ENCODE results near the gene LGALS9C. TPM values are rescaled to one million over a fixed set of nuclear protein-coding genes. Genes with fewer than 3 reads are reported as not detected.
A peak's percentile ranks its signal among the peaks of the same experiment; 100 is the strongest.
"Not testable (repeated sequence)": the region's sequence is repeated elsewhere in the genome, so short reads cannot be mapped to it uniquely, and the experiment has no call there.

Gene LGALS9C
- total RNA-seq, 1 experiment from 2014 or later: not detected

DNA sequence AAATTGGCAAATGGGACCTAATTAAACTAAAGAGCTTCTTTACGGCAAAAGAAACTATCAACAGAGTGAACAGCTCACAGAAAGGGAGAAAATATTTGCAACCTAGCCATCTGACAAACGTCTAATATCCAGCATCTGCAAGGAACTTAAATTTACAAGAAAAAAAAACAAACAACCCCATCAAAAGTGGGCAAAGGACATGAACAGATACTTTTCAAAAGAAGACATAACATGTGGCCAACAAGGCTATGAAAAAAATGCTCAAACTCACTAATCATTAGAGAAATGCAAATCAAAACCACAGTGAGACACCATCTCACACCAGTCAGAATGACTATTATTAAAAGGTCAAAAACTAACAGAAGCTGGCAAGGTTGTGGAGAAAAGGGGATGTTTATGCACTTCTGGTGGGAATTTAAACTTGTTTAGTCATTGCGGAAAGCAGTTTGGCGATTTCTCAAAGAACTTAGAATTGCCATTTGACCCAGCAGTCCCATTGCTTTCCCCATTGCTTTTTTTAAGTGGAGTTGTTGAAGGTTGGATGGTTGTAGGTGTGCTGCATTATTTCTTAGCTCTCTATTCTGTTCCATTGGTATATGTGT, 52.4 kb downstream of the LGALS9C start:
- peak; percentile 42 for DNase-seq (ENCODE audit: low read depth)

DNA sequence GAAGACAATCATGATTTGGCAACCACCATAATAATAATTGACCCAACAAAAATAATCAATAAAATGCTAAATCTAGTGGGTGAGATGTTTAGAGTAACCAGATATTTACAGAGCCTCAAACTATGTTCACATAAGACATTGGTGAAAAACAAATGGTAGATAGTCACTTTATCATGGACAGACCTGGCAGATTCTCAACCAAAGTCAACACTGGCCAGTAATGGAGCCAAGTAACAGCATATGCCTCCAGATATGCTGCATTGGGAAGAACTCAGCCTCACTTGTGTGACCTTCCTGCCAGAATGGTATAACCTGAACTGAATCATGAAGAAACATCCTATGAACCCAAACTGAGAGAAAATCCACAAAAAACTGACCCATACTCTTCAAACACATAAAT, 53.8 kb downstream of the LGALS9C start:
- DNase-seq (ENCODE audit: low read depth): not testable (repeated sequence)

DNA sequence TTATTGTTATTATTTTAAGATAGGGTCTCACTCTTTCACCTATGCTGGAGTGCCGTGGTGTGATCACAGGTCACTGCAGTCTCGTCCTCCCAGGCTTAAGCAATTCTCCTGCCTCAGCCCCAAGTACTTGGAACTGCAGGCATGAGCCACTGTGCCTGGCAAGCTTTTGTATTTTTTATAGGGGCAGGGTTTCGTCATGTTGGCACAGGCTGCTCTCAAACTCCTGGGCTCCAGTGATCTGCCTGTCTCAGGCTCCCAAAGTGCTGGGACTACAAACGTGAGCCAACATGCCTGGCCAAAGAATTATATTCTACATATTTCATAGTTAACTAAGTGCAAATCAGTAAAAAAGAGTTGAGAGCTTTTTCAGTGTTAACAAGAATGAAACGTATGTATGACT, 65.6 kb downstream of the LGALS9C start:
- not testable (repeated sequence) for DNase-seq (ENCODE audit: low read depth)

DNA sequence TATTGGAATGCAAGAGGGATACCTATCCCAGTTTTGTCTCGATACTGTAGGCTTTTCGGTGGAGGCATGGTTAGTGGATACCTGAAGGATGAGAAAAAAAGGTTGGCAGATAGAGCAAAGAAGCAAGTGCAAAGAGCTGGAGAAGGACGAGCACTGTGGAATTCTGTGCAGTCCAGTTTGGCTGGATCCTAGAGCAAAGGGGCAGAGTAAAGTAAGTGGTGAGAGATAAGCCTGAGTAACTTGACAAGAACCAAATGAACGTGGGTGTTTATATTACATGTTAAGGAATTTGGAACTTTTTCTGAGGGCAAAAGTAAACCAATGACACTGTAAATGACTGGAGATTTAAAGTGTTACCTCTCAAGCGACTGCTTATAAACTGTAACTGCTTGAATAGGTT, 66.3 kb downstream of the LGALS9C start:
- not testable (repeated sequence) for DNase-seq (ENCODE audit: low read depth)

Other genes starting within 250 kb of the LGALS9C start
- gene FLII, start 218.1 kb upstream of the LGALS9C start, total RNA-seq (2014; rRNA removed; shearing (Covaris generic)): 180 and 214 TPM in 2 replicates
- 13.3 and 26.4 TPM in 2 replicates for gene MIEF2, start 216.1 kb upstream of the LGALS9C start, total RNA-seq (2014; rRNA removed; shearing (Covaris generic))
- 25.2 and 49.2 TPM in 2 replicates for gene TOP3A, start 161.8 kb upstream of the LGALS9C start, total RNA-seq (2014; rRNA removed; shearing (Covaris generic))
- gene SMCR8, start 161.5 kb upstream of the LGALS9C start, total RNA-seq (2014; rRNA removed; shearing (Covaris generic)): 9.8 and 14.7 TPM in 2 replicates
- 43.2 and 50.8 TPM in 2 replicates for gene SHMT1, start 113.2 kb upstream of the LGALS9C start, total RNA-seq (2014; rRNA removed; shearing (Covaris generic))
- gene EVPLL, start 99.0 kb upstream of the LGALS9C start, total RNA-seq (2014; rRNA removed; shearing (Covaris generic)): not detected in 2 replicates
- gene TBC1D28, start 167.6 kb downstream of the LGALS9C start, total RNA-seq (2014; rRNA removed; shearing (Covaris generic)): not detected in 2 replicates
- gene FOXO3B, start 205.5 kb downstream of the LGALS9C start, total RNA-seq (2014; rRNA removed; shearing (Covaris generic)): 0.22 and 2.5 TPM in 2 replicates